OCI-LY7 (cell line): ENCODE data around the gene CNOT3.

Experiments used
- CTCF ChIP-seq: fragments of 200-600 bp; sonication (generic); conservative IDR thresholded peaks from 2 replicates; pipeline ENCODE4 v1.5.1; 2014; ENCODE audit warnings: mild to moderate bottlenecking, antibody characterized with exemption, low read length, moderate library complexity, mixed read lengths
- EZH2phosphoT487 ChIP-seq: fragments of 200-600 bp; sonication (generic); IDR thresholded peaks from 2 replicates; pipeline ENCODE4 v1.6.1; 2018; ENCODE audit warnings: low read depth, borderline replicate concordance, mild to moderate bottlenecking, mixed run types, antibody characterized with exemption, low read length, moderate library complexity, mixed read lengths

- TF ChIP-seq EZH2phosphoT487 (no peak), CTCF (no peak)
Observed at GRCh38 chr19:54129617-54129996, 8.0 kb upstream of the CNOT3 start.
